K562 (cell line): ENCODE measurements around the gene SAP30L. TPM values are rescaled to one million over a fixed set of nuclear protein-coding genes. Genes with fewer than 3 reads are reported as not detected.
A peak's percentile ranks its signal among the peaks of the same experiment; 100 is the strongest.

Experiments
- ATAC-seq: fragments of 200-7000 bp; cut with Tn5 transposase; 3 replicates; pipeline ENCODE4 v1.9.1; 2020; ENCODE audit warnings: moderate library complexity
- BruUV-seq: library from RNA; stranded (reverse); fragments of 400-500 nt; replicated peaks from 2 replicates; lab custom pipeline; 2021; lab: Mats Ljungman, UMichigan
- CTCF ChIA-PET: fragments of 300-600 bp; formaldehyde crosslinking; extraction: SDS; loops from one replicate; lab custom pipeline; 2021; ENCODE audit warnings: low intra/inter-chr PET ratio; lab: Yijun Ruan, JAX
- POLR2A ChIA-PET: fragments of 300-600, 350-650 bp; sonication (Branson Sonifier 250); formaldehyde crosslinking; extraction: SDS; loops from one replicate; lab custom pipeline; 2021; ENCODE audit warnings: antibody characterized with exemption, inconsistent platforms; lab: Yijun Ruan, JAX
- DNase-seq, 4 experiments: peaks; one replicate each; pipeline versions ENCODE4 v3.0.0 to v3.0.0-alpha.2; 2011 to 2018; ENCODE audit warnings: low spot score in 3 of 4, mixed read lengths in 3 of 4; ENCODE audit errors: extremely low read depth in 1 of 4
- FAIRE-seq: peaks from 2 replicates; lab custom pipeline; 2011; peaks lifted over from hg19 to GRCh38; lab: Jason Lieb, UNC
- H2AFZ ChIP-seq: 2 replicates; pipeline ENCODE4 v1.6.0; 2011; ENCODE audit warnings: low read depth, low read length, control low read depth, inconsistent platforms
- H3K27ac ChIP-seq: fragments of 200-600 bp; 3 replicates; pipeline ENCODE4 v1.8.0; 2011; ENCODE audit warnings: low read depth, mild to moderate bottlenecking, control low read depth, inconsistent platforms, low read length, moderate library complexity, mixed read lengths; ENCODE audit errors: extremely low read depth
- H3K27me3 ChIP-seq, 2 experiments: fragments of 300-600 bp in 1 of 2; 2 replicates in 1 of 2; 3 replicates in 1 of 2; pipeline versions ENCODE4 v1.6.0 to v1.8.0; 2011; ENCODE audit warnings: inconsistent platforms in 2 of 2, low read length in 2 of 2, mild to moderate bottlenecking in 1 of 2, mixed read lengths in 1 of 2, moderate library complexity in 1 of 2; ENCODE audit not compliant: control insufficient read depth in 2 of 2, insufficient read depth in 2 of 2
- H3K36me3 ChIP-seq: fragments of 300-600 bp; 3 replicates; pipeline ENCODE4 v1.8.0; 2011; ENCODE audit warnings: mild to moderate bottlenecking, low read length, inconsistent platforms; ENCODE audit not compliant: control insufficient read depth, insufficient read depth
- H3K4me1 ChIP-seq, 2 experiments: fragments of 200-600 bp in 1 of 2; replicated peaks in 1 of 2; 2 replicates in 1 of 2; 3 replicates in 1 of 2; pipeline versions ENCODE4 v1.5.1 to v1.8.0; 2011; ENCODE audit warnings: inconsistent platforms in 2 of 2, low read length in 2 of 2, mild to moderate bottlenecking in 1 of 2, mixed read lengths in 1 of 2, moderate library complexity in 1 of 2; ENCODE audit not compliant: control insufficient read depth in 2 of 2, insufficient read depth in 2 of 2
- H3K4me2 ChIP-seq: 2 replicates; pipeline ENCODE4 v1.6.1; 2011; ENCODE audit warnings: low read length, control low read depth, inconsistent platforms, mixed read lengths; ENCODE audit not compliant: insufficient read depth
- H3K4me3 ChIP-seq: fragments of 200-600 bp; sonication (generic), shearing (Covaris generic); 2 replicates; pipeline ENCODE4 v1.5.1; 2016; ENCODE audit warnings: control low read depth, inconsistent platforms
- H3K79me2 ChIP-seq: fragments of 200-600 bp; 3 replicates; pipeline ENCODE4 v1.8.0; 2011; ENCODE audit warnings: low read length, inconsistent platforms; ENCODE audit not compliant: control insufficient read depth, insufficient read depth
- H3K9ac ChIP-seq, 2 experiments: 2 replicates each; pipeline versions ENCODE4 v1.6.0 to v1.6.1; 2011; ENCODE audit warnings: low read depth in 2 of 2, low read length in 2 of 2, control low read depth in 1 of 2, inconsistent platforms in 1 of 2, mild to moderate bottlenecking in 1 of 2, mixed read lengths in 1 of 2; ENCODE audit not compliant: insufficient read depth in 1 of 2
- H3K9me1 ChIP-seq: one replicate; pipeline ENCODE4 v1.6.0; 2011; ENCODE audit warnings: inconsistent platforms, mild to moderate bottlenecking, low read length, moderate library complexity; ENCODE audit not compliant: control insufficient read depth, insufficient read depth
- H3K9me3 ChIP-seq: replicated peaks from 2 replicates; pipeline ENCODE4 v1.5.1; 2011; ENCODE audit warnings: low read depth, low read length, inconsistent platforms; ENCODE audit not compliant: control insufficient read depth, insufficient read depth
- H4K20me1 ChIP-seq: replicated peaks from 2 replicates; pipeline ENCODE4 v1.6.1; 2011; ENCODE audit warnings: low read length, inconsistent platforms, mixed read lengths; ENCODE audit not compliant: control insufficient read depth, insufficient read depth
- BHLHE40 ChIP-seq: IDR thresholded peaks from 2 replicates; pipeline ENCODE4 v1.6.1; 2011; ENCODE audit warnings: low read length, improper control_type of control experiment
- BRCA1 ChIP-seq, 2 experiments: fragments of 450-650 bp in 1 of 2; sonication (generic) in 1 of 2; formaldehyde crosslinking in 1 of 2; IDR thresholded peaks; 2 replicates each; pipeline versions ENCODE4 v1.5.0 to v1.6.1; 2017 to 2020; ENCODE audit warnings: mild to moderate bottlenecking in 1 of 2, missing genetic modification reagents in 1 of 2
- CCAR2 ChIP-seq: fragments of 200-400 bp; formaldehyde crosslinking; IDR thresholded peaks from 2 replicates; pipeline ENCODE4 v1.6.1; 2017; ENCODE audit warnings: mild to moderate bottlenecking, low read depth, low read length
- DIDO1 ChIP-seq: fragments of 450-650 bp; IDR thresholded peaks from 2 replicates; pipeline ENCODE4 v1.6.1; 2016; ENCODE audit warnings: low read depth, missing biosample characterization, missing genetic modification characterization
- ETV5 ChIP-seq: sonication (generic); formaldehyde crosslinking; IDR thresholded peaks from 2 replicates; pipeline ENCODE4 v1.4.0; 2020; ENCODE audit warnings: low read depth, mild to moderate bottlenecking, missing genetic modification reagents
- ETV6 ChIP-seq, 3 experiments: fragments of 150-350 bp in 1 of 3; sonication (generic) in 1 of 3; formaldehyde crosslinking in 1 of 3; IDR thresholded peaks; 2 replicates each; pipeline versions ENCODE4 v1.6.1 to v1.8.0; 2014 to 2022; ENCODE audit warnings: borderline replicate concordance in 2 of 3, low read depth in 2 of 3, antibody characterized with exemption in 1 of 3, low read length in 1 of 3, mild to moderate bottlenecking in 1 of 3, missing genetic modification reagents in 1 of 3
- HDAC3 ChIP-seq: fragments of 450-650 bp; IDR thresholded peaks from 2 replicates; pipeline ENCODE4 v1.6.1; 2018; ENCODE audit warnings: borderline replicate concordance, mild to moderate bottlenecking, moderate library complexity; ENCODE audit not compliant: partially characterized antibody
- HMG20B ChIP-seq: fragments of 250-450 bp; sonication (Bioruptor Pico); IDR thresholded peaks from 2 replicates; pipeline ENCODE4 v1.5.0; 2021; ENCODE audit warnings: mild to moderate bottlenecking
- PBX2 ChIP-seq, 2 experiments: IDR thresholded peaks in 1 of 2; conservative IDR thresholded peaks in 1 of 2; 2 replicates each; pipeline ENCODE4 v1.6.1; 2016; ENCODE audit warnings: low read depth in 2 of 2, mild to moderate bottlenecking in 1 of 2, missing compliant biosample characterization in 1 of 2, missing genetic modification characterization in 1 of 2, moderate library complexity in 1 of 2
- PKNOX1 ChIP-seq: fragments of 450-650 bp; IDR thresholded peaks from 2 replicates; pipeline ENCODE4 v1.6.1; 2016
- POLR2G ChIP-seq: fragments of 200-400 bp; formaldehyde crosslinking; IDR thresholded peaks from 2 replicates; pipeline ENCODE4 v1.6.1; 2017; ENCODE audit warnings: low read depth, mild to moderate bottlenecking, antibody characterized with exemption, low read length, moderate library complexity
- POU5F1 ChIP-seq: fragments of 150-350 bp; IDR thresholded peaks from 2 replicates; pipeline ENCODE4 v1.6.1; 2014; ENCODE audit warnings: borderline replicate concordance, low read length, low read depth, mild to moderate bottlenecking; ENCODE audit not compliant: partially characterized antibody
- RAD51 ChIP-seq: fragments of 450-650 bp; IDR thresholded peaks from 2 replicates; pipeline ENCODE4 v1.7.1; 2016; ENCODE audit warnings: low read depth, mild to moderate bottlenecking, borderline replicate concordance
- SIX5 ChIP-seq, 2 experiments: IDR thresholded peaks; 2 replicates each; pipeline ENCODE4 v1.6.1; 2011; ENCODE audit warnings: low read length in 2 of 2, borderline replicate concordance in 1 of 2, low read depth in 1 of 2, mild to moderate bottlenecking in 1 of 2, moderate library complexity in 1 of 2; ENCODE audit not compliant: insufficient read depth in 1 of 2
- ZC3H4 ChIP-seq: sonication (generic); formaldehyde crosslinking; IDR thresholded peaks from 2 replicates; pipeline ENCODE4 v1.9.0; 2021; ENCODE audit warnings: missing genetic modification reagents, borderline replicate concordance
- ZNF274 ChIP-seq: IDR thresholded peaks from 2 replicates; pipeline ENCODE4 v1.6.1; 2011; ENCODE audit warnings: low read depth, mild to moderate bottlenecking, low read length, moderate library complexity, borderline replicate concordance
- WGBS: fragments of 100-300 bp; shearing (Covaris generic); methylation state at CpG from one replicate; pipeline ENCODE4 v1.1.6; 2016; ENCODE audit warnings: low coverage, mixed read lengths; ENCODE audit not compliant: insufficient coverage; ENCODE audit errors: missing lambda C conversion rate; 5-methylcytosine and 5-hydroxymethylcytosine counted together
- in situ Hi-C: fragments of 300-500 bp; cut with MboI; formaldehyde crosslinking; loops from 4 replicates; pipeline ENCODE4 v1.15.0; 2018; ENCODE audit warnings: inconsistent platforms, mixed read lengths
- intact Hi-C: fragments of 100-400 bp; cut with micrococcal nuclease; formaldehyde crosslinking; loops from 2 replicates; pipeline ENCODE4 v1.14.2; 2022
- polyA plus RNA-seq, 8 experiments: library from polyadenylated mRNA; depleted of rRNA in 4 of 8; stranded (reverse) in 5 of 8; unstranded in 3 of 8; fragments of >200 nt; fragmentation: Nextera tagmentation in 2 of 8; fragmentation: Illumina TruSeq in 1 of 8; extraction: Ambion mirVana in 2 of 8; extraction: Trizol in 1 of 8; gene quantifications; 2 replicates each; pipeline versions ENCODE4 v1.2.1 to v1.2.3, GENCODE V29; 2011 to 2014; ENCODE audit warnings: inconsistent platforms in 1 of 8, missing spikeins in 1 of 8
- total RNA-seq, 7 experiments: library from RNA; depleted of rRNA in 6 of 7; stranded (reverse); fragments of >200 nt in 6 of 7; fragmentation: Illumina TruSeq in 2 of 7; extraction: Trizol in 2 of 7; gene quantifications; 2 replicates each; pipeline versions ENCODE4 v1.2.1 to v1.2.3, GENCODE V29; 2011 to 2021; ENCODE audit warnings: low replicate concordance in 1 of 7

SAP30L gene
- total and polyA plus RNA-seq, 9 of the 15 experiments (the other 6 are each of a cell fraction or from before 2014, with no cell fraction given) = 5.1 to 33.6 (median 28.1) TPM

- no peaks in the 10 kb centered on the region for H3K9me1 ChIP-seq
- H3K4me2 ChIP-seq = no peak overlapping the region
- ChIA-PET CTCF (no interaction called here), POLR2A (interaction anchor here (1.8 kb wide), 1 partner anchor 15 kb away, joined by 3 read pairs; no protein-coding TSS in a partner anchor)
- H3K9ac ChIP-seq = no peak overlapping the region
- peaks cover 0 to 19% of the 10 kb centered on the region in 2 experiments; a peak in 1 of 5 replicates for H3K4me1 ChIP-seq
- H3K9me3 ChIP-seq = no peaks in the 10 kb centered on the region
- no peak overlapping the region for H3K4me3 ChIP-seq
- H3K36me3 ChIP-seq = no peaks in the 10 kb centered on the region
- peak; percentile 50 for ATAC-seq
- WGBS = 4% methylated on average over 46 of the region's 49 CpGs
- H2AFZ ChIP-seq = no peak overlapping the region
- no TSS peak for BruUV-seq
- no peak overlapping the region for H3K27ac ChIP-seq
- no peaks in the 10 kb centered on the region for H3K79me2 ChIP-seq
- H3K27me3 ChIP-seq = peaks cover 76 to 80% of the 10 kb centered on the region in 2 experiments
- FAIRE-seq = no peak
- peak in 1 of 4 experiments; percentile 28 for DNase-seq
- no peaks in the 10 kb centered on the region; the same call in 1 of the 2 replicates for H4K20me1 ChIP-seq
- intact Hi-C loops = no loop called here
- in situ Hi-C loops = no loop called here
- TF ChIP-seq PBX2 (CRISPR knock-in tag; IDR thresholded peaks at IDR 0.05; ENCODE audit: low read depth) (0 out of 2 replicates have a peak, but pooled peaks have one; percentile 25), PBX2 (tag; conservative IDR thresholded peaks at IDR 0.05; ENCODE audit: low read depth) (peak; percentile 85), PKNOX1 (peak; percentile 91), ZNF274 (no peak), SIX5 (IDR thresholded peaks at IDR 0.05; ENCODE audit: borderline replicate concordance in 1 of 2, insufficient read depth in 1 of 2, low read depth in 1 of 2, low read length in 2 of 2) (no peak), BHLHE40 (peak; percentile 70), ZC3H4 (CRISPR knock-in tag) (no peak), BRCA1 (IDR thresholded peaks at IDR 0.05) (no peak), BRCA1 (CRISPR knock-in tag; IDR thresholded peaks at IDR 0.05) (no peak), DIDO1 (tag) (no peak), HMG20B (CRISPR knock-in tag) (no peak), ETV5 (no peak), HDAC3 (no peak), CCAR2 (no peak), POLR2G (no peak), ETV6 (IDR thresholded peaks at IDR 0.05; ENCODE audit: borderline replicate concordance in 1 of 2, low read depth in 2 of 2, low read length in 1 of 2) (no peak), ETV6 (CRISPR knock-in tag; IDR thresholded peaks at IDR 0.05; ENCODE audit: borderline replicate concordance) (no peak), POU5F1 (no peak), RAD51 (no peak)
Measured at GRCh38 chr5:154482528-154483449, 37.0 kb downstream of the SAP30L start.
